HG03439 (cell line): ENCODE results near the gene CCDC188.
"Not testable (repeated sequence)": the region's sequence is repeated elsewhere in the genome, so short reads cannot be mapped to it uniquely, and the experiment has no call there.

Experiments
- ATAC-seq: cut with Tn5 transposase; IDR thresholded peaks from one replicate; pipeline ENCODE4 v1.9.1; 2021; ENCODE audit warnings: mild to moderate bottlenecking, moderate library complexity; ENCODE audit not compliant: unreplicated experiment

CCDC188 gene

DNA sequence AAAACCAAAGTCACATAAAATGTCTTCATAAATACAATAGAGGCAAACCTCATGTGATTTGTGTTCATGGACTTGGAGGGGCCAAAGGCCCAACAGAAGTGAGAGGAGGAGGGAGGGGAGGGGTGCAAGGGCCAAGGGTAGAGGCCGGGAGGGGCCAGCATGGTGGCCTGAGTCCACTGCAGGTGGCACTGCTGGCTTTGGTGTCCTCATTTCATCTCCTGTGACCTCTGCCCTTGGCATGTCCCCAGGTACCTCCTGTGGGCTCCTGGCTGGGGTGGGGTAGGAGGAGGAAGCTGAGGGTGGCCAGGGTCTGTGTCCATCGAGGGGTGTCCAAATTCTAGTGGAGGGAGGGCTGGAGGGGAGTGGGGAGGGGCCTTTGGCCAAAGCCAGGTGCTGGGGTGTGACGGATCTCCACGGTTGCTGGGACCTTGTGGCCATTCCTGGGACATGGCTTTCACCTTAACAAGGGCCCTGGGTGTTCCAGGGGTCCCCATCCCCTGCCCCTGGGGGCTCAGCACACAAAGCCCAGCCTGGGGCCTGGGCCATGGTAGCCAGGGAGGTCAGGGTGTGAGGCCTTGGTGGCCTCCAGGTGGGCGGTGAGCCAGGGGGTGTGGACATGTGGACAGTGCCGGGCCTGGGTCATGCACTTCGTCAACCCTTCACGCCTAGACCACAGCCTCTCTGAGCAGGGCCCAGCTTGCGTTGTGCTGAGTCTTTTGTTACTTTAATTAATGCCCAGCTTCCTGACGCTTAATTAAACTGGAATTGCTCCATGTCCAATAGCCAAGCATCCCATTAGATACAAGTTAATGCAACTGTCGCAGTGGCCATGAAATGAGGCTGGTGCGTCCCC is 20.7 kb upstream of the CCDC188 start:
- no peak for ATAC-seq

DNA sequence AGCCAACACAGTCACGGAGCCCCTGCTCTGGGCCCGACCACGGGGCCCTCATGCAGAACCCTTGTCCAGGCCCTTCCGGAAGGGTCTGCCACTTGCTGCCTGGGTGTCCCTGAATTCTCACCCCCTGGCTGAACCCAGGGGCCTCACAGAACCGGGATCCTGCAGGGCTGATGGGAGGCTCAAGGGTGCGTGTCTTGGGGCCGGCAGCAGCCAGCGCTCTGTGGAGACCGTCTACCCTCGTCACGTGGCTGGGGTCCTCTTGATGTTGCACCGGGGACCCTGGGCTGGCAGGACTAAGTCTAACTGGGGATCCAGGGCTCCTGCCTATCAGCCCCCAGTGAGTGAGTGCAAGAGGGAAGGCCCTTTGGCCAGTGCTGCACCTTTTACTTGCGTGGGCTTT is 19.3 kb upstream of the CCDC188 start:
- ATAC-seq: no peak

DNA sequence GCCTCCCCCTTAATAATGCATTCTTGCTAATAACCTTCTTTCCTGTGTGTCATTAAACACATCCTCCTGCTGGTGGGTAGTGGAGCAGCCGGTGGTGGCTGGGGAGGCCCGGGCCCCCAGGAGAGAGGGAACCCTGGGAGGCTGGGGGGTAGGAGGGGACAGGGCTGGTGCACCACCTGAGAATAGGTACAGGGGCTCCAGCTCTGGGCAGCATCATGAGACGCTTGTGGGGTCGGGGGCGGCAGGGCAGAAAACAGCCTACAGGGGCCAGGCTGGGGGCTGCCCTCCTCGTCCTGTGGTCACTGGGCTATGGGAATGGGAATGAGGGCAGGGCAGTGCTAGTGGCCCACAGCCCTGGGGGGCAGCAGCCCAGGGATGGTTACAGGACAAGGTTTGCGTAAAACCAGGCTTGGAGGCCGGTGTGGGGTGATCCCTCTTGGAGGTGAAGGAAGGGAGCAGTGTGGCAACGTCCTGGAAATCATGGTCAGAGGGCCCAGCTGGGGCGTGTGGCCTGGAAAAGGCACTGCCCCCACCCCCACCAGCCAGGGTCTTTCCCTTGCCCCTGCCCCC is 18.5 kb upstream of the CCDC188 start:
- no peak for ATAC-seq

DNA sequence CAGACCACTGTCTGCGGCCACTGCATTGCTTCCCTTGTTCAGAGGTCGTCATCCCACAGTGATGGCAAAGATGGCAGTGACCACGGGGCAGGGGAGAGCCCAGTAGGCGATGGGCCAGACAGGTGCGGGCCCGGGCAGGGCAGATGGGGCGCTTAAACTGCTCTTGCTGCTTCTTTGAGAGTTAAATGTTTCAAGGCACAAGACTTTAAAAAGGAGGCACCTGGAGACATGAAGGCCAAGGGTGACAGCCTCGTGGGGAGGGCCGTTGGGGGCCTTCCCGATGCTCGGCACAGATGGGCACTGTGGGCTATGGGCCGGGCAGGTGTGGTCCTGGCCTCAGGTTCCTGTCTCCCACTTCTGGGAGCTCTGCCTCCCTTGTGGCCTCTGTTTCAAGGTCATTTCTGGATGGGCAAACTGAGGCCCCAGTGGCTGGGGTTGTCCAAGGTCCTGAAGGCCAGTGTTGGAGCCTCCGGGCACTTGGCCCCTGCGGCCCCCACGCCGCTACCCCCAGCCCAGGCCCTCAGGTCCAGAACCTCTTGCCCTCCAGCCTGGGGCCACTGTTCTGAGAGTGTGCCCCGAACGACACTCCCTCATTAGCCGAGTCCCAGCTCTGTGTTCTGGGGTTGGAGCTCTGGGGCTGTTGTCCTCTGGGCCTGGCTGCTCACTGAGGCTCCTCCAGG is 16.9 kb upstream of the CCDC188 start:
- ATAC-seq: no peak

DNA sequence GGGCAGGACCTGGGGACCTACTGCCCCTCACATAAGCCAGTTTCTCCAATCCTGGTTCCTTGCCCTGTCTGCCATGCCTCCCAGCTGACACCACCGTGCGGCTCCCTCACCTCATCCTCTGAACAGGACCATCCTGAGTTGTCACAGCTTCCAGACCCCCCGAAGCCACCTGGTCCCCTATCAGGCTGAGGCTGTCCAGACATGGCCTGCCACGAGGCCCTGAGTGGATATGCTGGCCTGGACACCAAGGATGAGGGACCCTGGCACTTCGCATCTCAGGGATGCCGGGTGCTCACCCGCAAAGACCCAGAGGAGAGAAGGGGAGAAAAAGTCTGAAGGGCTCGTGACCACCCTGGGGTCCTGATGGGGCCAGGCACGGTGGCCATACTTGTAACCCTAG is 15.8 kb upstream of the CCDC188 start:
- no peak for ATAC-seq

DNA sequence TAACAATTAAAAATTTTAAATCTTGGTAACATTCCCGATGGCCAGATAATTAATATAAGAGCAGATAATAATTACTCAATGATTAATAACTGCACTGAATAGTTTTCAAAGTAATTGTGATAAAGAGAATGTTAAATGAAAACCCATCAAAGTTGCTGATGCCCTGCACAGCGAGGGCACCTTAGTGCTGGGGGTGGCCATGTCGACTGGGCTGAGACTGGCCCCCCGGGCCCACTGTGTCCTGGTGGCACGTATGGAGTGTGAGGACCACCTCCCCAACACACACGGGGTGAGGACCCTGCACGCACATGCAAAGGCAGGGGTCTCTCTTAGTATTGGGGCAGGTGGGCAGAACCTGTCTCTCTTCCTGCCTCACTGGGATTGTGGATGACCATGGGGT is 15.1 kb upstream of the CCDC188 start:
- ATAC-seq: no peak

DNA sequence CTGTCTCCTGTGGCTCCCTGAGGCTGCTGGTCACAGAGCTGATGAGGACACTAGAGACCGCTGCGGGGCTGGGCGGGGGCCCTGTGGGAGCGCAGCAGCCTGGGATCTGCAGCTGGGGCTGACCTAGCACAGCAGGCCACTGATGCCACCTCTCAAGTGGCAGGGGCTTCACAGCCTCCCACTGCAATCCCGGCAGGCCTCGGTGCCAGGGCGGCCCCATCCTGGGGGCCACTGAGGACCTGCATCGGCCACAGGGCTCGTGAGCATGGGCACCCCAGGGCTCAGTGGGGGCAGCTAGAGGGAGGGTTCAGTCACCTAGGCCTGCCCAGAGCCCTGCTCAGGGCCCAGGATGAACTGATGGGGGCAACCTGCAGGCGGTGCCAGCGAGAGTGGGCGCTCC is 14.6 kb upstream of the CCDC188 start:
- no peak for ATAC-seq

DNA sequence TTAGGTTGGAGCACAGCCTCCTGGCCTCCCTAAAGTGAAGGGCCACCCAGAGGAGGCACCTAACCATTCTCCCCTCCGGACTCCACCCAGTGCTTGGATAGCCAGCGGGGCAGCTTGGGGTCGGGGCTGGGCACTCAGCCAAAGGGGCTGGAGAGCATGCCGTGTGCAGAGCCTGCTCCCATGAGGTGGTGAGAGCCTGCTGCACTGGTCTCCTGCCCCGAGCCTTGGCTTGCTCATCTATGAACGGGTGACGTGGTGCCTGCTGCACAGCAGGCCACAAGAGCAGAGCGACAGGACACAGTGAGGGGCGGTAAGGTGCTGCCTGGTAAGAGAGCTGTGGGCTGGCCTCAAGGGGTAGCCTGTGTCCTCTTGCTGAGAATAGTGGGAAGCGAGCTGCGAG is 14.0 kb upstream of the CCDC188 start:
- ATAC-seq: no peak

DNA sequence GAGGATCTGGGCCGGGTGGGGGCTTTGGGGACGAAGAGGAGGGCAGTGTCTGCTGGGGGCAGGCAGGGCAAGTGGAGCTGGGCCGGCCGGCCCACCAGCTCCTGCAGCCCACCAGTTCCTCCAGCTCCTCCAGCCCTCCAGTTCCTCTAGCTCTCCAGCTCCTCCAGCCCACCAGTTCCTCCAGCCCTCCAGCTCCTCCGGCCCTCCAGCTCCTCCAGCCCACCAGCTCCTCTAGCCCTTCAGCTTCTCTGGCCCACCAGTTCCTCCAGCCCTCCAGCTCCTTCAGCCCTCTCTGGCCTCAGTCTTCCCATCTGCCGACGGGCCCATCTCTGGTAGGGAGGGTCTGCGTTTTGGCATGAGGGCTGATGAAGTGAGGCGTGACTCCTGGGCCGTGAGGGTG is 9.2 kb upstream of the CCDC188 start:
- ATAC-seq: no peak

DNA sequence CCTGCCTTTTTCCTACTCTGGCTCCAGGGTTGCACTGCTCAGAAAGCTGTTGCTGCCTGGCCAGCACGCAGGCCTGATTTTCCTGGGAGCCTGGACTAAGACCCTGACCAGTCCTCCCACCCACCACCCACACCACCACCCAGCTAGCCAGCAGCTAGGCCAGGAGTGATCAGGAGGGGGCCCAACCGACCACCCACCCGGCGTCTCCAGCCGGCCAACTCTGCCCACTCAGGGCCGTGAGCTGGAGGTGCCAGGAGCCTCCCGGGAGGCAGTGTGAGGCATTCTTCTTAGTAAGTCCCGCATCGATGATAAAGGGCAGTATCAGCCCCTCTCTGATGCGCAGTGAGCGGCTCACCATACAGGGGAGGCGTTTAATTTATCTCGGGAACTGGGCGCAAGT is 8.7 kb upstream of the CCDC188 start:
- not testable (repeated sequence) for ATAC-seq

DNA sequence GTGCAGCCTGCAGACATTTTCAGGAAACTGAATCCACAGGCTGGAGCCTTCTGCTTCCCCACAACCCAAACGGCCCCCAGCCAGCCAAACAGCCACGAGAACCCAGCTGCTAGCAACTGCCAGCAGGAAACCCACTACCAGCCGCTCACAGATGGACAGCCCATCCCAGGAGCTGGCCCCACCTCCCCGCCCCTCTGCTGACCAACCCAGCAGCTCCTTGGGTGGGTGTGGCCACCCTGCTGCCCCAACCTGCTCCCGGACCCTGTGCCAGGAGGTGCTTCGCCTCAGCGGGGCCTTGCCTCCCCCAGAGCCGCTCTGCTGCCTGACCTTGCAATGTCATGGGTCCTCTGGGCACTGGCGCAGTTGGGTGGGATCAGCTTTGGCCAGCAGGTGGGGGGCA is 8.2 kb upstream of the CCDC188 start:
- no peak for ATAC-seq

DNA sequence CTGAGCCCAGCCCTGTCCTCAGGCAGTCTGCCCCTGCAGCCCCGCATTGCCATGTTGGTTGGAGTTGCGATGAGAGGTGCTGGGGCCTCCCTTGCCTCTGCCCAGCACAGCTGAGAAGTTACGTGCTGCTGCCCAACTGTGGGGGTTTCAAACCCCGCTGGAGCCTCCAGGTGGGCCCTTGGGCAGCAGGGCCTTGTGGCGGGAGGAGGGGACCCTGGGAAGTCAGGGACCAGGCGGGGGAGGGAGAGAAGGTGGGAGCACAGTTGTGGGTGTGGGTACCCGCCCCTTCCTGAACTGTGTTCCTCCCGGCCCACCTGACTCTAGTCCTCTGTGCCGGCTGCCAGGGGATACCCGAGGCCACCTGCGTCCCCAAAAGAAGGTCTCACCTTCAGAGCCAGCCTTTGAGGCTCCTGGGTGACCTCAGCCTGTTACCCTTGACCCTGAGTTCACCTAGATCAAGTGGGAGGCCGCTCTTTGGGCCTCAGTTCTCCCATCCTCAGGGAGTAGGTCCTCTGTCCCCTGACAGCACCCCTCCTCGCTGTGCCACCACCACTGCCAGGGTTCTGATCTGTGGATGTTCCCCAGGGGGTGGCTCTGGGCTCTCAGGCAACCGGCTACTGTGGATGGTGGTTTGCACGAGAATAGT is 7.7 kb upstream of the CCDC188 start:
- no peak for ATAC-seq

DNA sequence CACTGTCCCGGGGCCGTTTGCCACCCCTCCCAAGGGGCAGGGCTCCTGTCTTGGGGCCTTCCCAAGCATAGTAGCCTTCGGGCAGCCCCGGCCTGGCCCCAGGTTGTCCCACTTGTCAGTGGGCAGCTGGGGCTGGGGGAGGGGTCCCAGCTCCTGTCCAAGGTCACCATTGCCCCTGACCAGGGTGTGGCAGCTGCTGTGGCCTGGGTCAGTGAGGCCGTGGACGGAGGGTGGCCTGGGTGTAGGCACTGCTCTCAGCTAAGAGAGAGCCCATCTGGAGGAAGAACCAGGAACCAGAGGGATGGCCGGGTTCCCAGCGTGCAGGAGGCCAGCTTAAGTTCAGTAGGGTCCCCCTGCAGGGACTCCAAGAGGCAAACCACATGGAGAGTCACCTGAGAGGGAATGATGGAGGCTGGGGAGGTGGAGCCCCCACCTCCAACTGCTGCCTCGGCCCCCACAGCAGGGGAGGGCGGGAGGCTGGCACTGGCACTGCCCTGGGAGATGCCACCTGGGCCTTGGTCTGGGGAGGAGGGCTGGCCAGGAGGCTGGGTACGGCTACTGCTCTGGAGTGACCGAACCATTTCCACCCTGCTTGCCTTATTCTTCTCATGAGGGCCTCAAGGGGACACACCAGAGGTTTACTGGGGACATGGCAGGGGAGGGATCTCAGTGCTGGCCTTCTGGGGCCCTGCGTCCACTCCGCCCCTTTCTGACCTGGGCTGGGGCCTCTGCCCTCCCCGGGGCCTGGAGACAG is 6.8 kb upstream of the CCDC188 start:
- no peak for ATAC-seq

DNA sequence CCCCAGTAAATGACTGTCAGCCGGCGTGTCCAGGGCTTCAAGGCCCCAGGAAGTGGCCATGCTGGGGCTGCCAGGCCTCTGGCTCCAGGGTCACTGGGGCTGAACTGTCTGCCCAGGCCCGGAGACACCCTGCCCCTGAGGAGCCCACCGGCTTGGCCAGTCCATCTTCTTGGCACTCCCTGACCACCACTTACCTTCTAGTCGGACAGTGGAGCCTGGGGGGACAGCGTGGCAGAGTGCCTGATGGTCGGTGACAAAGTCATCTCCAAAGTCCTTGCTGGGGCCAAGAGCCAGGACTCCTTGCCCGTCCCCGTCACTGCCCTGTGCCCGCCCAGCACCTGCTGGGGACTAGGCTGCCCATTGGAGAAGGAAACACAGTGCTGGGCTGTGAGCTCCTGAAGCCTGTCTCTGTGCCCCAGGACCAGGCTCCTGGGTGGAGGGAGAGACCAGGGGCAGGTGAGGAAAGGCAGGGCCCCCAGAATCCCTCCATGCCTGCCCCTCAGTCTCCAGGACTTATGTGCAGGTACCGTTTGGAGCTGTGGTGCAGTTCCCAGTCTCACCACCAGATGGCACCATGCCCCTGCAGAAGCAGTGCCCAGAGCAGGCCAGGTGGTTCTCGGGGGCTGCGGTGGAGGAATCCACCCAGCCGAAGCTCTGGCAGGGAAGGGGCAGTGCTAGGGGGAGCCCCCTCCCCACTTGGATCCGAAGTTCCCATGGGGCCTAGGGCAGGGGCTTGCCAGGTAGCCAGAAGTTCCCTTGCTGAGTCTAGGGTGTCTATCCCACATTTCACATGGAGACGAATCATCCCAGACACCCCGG is 6.0 kb upstream of the CCDC188 start:
- ATAC-seq: no peak

DNA sequence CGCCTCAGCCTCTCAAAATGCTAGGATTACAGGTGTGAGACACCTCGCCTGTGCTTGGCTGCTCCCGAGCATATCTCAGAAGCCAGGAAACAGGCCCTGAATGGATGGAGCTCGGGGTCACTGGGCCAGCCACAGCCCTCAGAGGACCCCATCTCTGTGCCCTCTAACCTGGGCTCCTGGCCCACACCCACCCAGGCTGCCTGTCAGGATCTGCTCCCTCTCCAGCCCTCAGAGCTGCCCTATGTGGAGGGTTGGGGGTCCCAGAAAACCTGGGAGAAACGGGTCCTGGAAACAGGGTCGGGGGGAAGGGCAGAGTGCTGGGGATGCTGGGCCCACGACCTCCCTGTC is 5.2 kb upstream of the CCDC188 start:
- no peak for ATAC-seq

DNA sequence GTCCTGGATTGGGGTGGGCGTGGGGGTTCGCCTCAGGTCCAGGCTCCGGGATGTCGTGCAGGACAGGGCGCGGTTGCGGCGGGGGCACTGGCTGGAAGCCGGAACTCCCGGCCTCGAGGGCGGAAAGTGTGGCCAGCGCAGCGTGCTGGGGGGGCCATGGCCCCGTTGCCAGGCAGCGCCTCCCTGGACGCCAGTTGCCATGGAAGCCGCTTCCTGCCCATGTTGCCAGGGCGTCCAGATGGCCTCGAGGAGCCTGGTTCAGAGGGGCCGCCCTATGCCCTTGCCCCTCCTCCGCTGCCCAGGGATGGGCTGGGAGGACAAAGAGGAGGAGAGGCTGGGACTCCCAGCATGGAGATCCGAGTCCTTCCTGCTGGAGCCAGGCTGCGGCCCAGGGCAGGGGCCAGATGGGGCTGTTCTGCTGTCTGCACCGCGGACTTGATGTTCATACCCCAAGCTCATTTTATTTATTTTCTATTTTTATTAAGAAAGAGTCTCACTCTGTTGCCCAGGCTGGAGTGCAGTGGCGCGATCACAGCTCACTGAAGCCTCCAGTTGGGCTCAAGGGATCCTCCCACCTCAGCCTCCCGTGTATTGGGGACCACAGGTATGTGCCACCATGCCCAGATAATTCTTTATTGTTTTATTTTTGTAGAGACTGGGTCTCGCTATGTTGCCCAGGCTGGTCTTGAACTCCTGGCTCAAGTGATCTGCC is 4.6 kb upstream of the CCDC188 start:
- ATAC-seq: no peak

DNA sequence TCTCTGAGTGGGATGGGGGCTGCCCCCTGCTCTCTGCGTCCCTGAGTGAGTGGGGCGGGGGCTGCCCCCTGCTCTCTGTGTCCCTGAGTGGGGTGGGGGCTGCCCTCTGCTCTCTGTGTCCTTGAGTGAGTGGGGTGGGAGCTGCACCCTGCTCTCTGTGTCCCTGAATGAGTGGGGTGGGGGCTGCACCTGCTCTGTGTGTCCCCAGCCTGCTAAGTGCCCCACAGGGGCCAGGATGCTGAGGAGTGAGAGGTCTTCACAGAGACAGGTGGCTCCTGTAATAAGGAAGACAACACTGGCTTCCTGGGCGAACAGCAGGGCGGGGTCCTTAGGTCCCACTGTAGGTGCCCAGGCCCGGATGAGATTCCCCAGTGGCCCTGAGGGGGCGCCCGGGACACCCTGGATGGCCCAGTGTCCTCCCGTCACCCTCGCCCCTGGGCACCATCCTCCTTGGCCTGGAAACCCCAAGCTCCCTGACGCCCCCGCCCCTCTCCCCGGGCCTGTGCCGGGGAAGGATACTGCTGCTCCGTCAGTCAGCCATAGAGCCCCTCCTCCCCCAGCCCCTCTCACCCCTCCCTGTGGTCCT is 3.8 kb upstream of the CCDC188 start:
- ATAC-seq: no peak

DNA sequence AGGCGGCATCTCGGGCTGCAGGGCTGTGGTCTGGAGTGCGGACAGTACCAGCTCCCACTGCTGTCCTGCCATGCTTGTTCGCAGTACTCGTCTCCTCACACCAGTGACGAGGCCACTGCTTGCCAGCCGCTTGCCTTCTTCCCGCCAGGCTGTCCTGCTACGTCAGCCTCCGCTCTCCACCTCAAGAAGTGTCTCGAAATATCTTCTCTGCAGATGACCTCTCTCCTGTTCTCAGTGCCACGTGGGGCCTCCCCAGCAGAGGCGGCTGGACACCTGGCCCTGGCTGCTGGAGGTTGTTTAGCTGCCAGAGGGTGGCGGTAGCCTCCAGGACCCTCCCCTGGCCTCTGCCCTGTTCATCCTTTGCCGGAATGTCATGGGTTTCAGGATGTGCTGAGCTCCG is 3.1 kb upstream of the CCDC188 start:
- no peak for ATAC-seq

DNA sequence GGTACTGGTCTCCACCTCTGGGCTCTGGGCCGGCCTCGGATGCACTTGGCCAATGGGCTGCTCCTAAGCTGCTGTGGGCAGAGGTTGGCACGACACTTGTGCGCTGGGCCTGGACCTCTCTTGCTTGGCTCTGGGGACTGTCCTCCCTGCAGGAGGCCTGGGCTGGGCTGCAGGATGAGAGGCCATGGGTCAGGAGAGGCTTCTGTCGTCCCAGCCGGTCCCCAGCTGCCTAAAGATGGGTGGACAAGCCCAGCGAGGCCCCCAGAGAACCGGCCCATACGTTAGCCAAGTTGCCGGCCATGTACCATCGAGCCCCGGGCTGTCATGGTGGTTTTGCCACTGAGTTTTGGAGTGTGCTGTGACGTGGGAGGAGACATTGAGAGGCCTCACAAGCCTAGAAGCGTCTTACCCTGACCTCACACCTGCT is 1.6 kb upstream of the CCDC188 start:
- no peak for ATAC-seq
